ENCODE measurements around the gene MAPKAPK2. TPM values are rescaled to one million over a fixed set of nuclear protein-coding genes. Genes with fewer than 3 reads are reported as not detected.

The MAPKAPK2 gene
- total RNA-seq, 1 experiment from 2014 or later = 72.4 TPM

DNA sequence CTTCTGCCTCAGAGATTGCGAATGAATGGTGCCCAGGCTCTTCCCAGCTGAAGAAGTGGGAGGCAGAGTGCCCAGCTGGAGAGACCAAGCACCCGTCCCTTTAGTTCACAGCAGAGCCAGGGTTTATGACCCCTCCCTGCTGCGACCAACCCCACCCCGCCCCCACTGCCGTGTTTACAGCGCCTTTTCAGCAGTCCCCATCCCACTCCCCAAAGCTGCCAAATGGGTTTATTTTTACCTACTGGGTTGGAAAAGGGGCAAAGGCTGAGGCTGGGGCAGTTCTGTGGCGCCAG, 25.8 kb upstream of the MAPKAPK2 start:
- H3K27me3 ChIP-seq (ENCODE audit: control insufficient read depth, insufficient read depth, low read length) = peaks cover 3% of the 10 kb centered on the region; the same call in 1 of the 2 replicates
- TF ChIP-seq POLR2AphosphoS5 (IDR thresholded peaks at IDR 0.05; ENCODE audit: low read depth, low read length) (no peak), CTCF (IDR thresholded peaks at IDR 0.05) (no peak)
- TF ChIP-seq, protein P1, sequence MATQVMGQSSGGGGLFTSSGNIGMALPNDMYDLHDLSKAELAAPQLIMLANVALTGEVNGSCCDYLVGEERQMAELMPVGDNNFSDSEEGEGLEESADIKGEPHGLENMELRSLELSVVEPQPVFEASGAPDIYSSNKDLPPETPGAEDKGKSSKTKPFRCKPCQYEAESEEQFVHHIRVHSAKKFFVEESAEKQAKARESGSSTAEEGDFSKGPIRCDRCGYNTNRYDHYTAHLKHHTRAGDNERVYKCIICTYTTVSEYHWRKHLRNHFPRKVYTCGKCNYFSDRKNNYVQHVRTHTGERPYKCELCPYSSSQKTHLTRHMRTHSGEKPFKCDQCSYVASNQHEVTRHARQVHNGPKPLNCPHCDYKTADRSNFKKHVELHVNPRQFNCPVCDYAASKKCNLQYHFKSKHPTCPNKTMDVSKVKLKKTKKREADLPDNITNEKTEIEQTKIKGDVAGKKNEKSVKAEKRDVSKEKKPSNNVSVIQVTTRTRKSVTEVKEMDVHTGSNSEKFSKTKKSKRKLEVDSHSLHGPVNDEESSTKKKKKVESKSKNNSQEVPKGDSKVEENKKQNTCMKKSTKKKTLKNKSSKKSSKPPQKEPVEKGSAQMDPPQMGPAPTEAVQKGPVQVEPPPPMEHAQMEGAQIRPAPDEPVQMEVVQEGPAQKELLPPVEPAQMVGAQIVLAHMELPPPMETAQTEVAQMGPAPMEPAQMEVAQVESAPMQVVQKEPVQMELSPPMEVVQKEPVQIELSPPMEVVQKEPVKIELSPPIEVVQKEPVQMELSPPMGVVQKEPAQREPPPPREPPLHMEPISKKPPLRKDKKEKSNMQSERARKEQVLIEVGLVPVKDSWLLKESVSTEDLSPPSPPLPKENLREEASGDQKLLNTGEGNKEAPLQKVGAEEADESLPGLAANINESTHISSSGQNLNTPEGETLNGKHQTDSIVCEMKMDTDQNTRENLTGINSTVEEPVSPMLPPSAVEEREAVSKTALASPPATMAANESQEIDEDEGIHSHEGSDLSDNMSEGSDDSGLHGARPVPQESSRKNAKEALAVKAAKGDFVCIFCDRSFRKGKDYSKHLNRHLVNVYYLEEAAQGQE (IDR thresholded peaks at IDR 0.05; ENCODE audit: insufficient read depth in 1 of 2, low read depth in 2 of 2, low read length in 1 of 2) = no peak
- H3K4me3 ChIP-seq (ENCODE audit: low read depth in 2 of 2, low read length in 2 of 2) = no peak overlapping the region
- DNase-seq (ENCODE audit: low read depth, low spot score) (no peak), ATAC-seq (no peak)
- ChIA-PET POLR2A (interaction anchor here (0.7 kb wide), 1 partner anchor 101 kb away, joined by 3 read pairs; no protein-coding TSS in a partner anchor), CTCF (interaction anchor here (0.9 kb wide), 1 partner anchor 47 kb away, joined by 8 read pairs; the partner anchor contains the start of gene EIF2D)
- H3K9me3 ChIP-seq (ENCODE audit: control insufficient read depth, insufficient read depth, low read depth, low read length) = no peaks in the 10 kb centered on the region
- intact Hi-C loops (cut with micrococcal nuclease; ENCODE audit: unreplicated experiment) = no loop called here
- H3K4me1 ChIP-seq (ENCODE audit: control insufficient read depth, insufficient read depth, low read length) = no peaks in the 10 kb centered on the region
- no peak overlapping the region for H3K27ac ChIP-seq (ENCODE audit: low read length)
- in situ Hi-C loops (cut with HindIII; ENCODE audit: low pct_unique_long_range_greater_than_20kb, low sequenced_read_pairs) = no loop called here
- BruUV-seq (replicated peaks) = no TSS peak
- H3K36me3 ChIP-seq (ENCODE audit: control insufficient read depth, insufficient read depth, low read length) = no peaks in the 10 kb centered on the region

- H3K27ac ChIP-seq (ENCODE audit: low read length) = no peak overlapping the region
- H3K4me1 ChIP-seq (ENCODE audit: control insufficient read depth, insufficient read depth, low read length) = no peaks in the 10 kb centered on the region
- ChIA-PET POLR2A (no interaction called here), CTCF (no interaction called here)
- BruUV-seq (replicated peaks) = no TSS peak
- TF ChIP-seq TCF7L2 (IDR thresholded peaks at IDR 0.05; ENCODE audit: low read depth, low read length) = no peak
- TF ChIP-seq POLR2AphosphoS5 (IDR thresholded peaks at IDR 0.05; ENCODE audit: low read depth, low read length) = no peak
- no peak for TF ChIP-seq CTCF (IDR thresholded peaks at IDR 0.05)
- TF ChIP-seq, protein P1 (IDR thresholded peaks at IDR 0.05; ENCODE audit: insufficient read depth in 1 of 2, low read depth in 2 of 2, low read length in 1 of 2) = no peak
- intact Hi-C loops (cut with micrococcal nuclease; ENCODE audit: unreplicated experiment) = no loop called here
- no peaks in the 10 kb centered on the region for H3K36me3 ChIP-seq (ENCODE audit: control insufficient read depth, insufficient read depth, low read length)
- peaks cover 6% of the 10 kb centered on the region; the same call in 1 of the 2 replicates for H3K27me3 ChIP-seq (ENCODE audit: control insufficient read depth, insufficient read depth, low read length)
- no peaks in the 10 kb centered on the region for H3K9me3 ChIP-seq (ENCODE audit: control insufficient read depth, insufficient read depth, low read depth, low read length)
- no peak for DNase-seq (ENCODE audit: low read depth, low spot score)
- in situ Hi-C loops (cut with HindIII; ENCODE audit: low pct_unique_long_range_greater_than_20kb, low sequenced_read_pairs) = no loop called here
- no peak for ATAC-seq
- no peak overlapping the region for H3K4me3 ChIP-seq (ENCODE audit: low read depth in 2 of 2, low read length in 2 of 2)
Observed at GRCh38 chr1:206660136-206660535, 24.6 kb upstream of the MAPKAPK2 start.
